GM18502 (cell line): ENCODE data around the gene MAIP1.
A peak's percentile ranks its signal among the peaks of the same experiment; 100 is the strongest.
"Not testable (repeated sequence)": the region's sequence is repeated elsewhere in the genome, so short reads cannot be mapped to it uniquely, and the experiment has no call there.

Experiments used
- ATAC-seq: cut with Tn5 transposase; IDR thresholded peaks from one replicate; pipeline ENCODE4 v1.9.1; 2021; ENCODE audit warnings: mild to moderate bottlenecking; ENCODE audit not compliant: unreplicated experiment, poor library complexity

The MAIP1 gene, protein sequence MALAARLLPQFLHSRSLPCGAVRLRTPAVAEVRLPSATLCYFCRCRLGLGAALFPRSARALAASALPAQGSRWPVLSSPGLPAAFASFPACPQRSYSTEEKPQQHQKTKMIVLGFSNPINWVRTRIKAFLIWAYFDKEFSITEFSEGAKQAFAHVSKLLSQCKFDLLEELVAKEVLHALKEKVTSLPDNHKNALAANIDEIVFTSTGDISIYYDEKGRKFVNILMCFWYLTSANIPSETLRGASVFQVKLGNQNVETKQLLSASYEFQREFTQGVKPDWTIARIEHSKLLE

DNA sequence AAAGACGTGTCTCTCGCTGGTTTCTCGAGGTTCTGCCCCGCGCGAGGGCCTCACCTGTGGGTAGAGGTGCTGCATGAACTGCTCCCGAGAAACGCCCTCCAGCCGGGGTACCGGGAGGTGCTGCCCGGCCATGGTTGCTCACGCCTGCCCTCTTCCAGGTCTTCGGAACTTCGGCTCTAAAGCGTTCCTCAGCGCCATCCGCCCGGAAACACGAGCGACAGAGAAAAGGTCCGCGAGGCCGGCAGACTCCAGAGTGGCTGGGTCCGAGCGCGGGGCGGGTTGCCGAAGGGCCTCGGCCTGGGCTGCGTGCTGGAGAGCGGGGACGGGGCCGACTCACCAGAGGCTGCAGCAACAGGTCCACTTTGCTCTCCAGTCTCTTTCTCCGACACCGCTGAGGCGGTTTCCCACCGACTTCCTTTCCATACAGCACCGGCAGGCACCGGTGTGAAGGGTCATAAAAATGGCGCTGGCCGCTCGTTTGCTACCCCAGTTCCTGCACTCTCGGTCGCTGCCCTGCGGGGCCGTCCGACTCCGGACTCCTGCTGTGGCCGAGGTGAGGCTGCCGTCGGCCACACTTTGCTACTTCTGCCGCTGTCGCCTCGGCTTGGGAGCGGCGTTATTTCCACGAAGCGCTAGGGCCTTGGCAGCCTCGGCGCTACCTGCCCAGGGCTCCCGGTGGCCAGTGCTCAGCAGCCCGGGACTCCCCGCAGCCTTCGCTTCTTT is at the start of gene MAIP1, which contains the start of gene TYW5:
TSS of gene MAIP1 (plus strand) at position 244 of the 723 bp plus-strand sequence. CDS start at position 461, 217 bp downstream.
TSS of gene TYW5 (minus strand) at position 153 of the 723 bp plus-strand sequence. CDS start at position 132, 21 bp downstream.
- peak; percentile 86 for ATAC-seq

DNA sequence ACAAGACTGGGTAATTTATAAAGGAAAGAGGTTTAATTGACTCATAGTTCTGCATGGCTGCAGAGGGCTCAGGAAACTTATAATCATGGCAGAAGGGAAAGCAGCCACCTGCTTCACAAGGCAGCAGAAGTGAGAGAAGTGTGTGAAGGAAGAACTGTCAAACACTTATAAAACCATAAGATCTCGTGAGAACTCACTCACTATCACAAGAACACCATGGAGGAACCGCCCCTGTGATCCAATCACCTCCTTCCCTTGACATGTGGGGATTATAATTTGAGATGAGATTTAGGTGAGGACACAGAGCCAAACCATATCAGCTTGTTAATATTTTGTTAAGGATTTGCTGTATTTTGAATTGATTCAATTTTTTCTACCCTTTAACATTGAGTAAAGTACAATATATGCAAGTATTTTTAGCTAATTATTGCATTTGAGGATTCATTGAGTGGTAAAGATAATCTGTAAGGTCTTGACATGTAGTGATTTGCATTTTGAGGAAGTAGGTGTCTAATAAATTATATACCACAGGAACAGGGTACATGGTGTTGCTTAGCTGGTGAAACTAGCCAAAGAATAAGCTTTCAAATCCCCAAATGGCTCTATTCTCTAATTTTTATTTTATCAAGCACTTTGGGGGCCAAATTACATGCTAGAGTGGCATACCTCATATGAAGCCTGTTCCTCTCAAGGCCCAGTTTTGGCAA is 48.2 kb upstream of the MAIP1 start:
- ATAC-seq, result no peak

DNA sequence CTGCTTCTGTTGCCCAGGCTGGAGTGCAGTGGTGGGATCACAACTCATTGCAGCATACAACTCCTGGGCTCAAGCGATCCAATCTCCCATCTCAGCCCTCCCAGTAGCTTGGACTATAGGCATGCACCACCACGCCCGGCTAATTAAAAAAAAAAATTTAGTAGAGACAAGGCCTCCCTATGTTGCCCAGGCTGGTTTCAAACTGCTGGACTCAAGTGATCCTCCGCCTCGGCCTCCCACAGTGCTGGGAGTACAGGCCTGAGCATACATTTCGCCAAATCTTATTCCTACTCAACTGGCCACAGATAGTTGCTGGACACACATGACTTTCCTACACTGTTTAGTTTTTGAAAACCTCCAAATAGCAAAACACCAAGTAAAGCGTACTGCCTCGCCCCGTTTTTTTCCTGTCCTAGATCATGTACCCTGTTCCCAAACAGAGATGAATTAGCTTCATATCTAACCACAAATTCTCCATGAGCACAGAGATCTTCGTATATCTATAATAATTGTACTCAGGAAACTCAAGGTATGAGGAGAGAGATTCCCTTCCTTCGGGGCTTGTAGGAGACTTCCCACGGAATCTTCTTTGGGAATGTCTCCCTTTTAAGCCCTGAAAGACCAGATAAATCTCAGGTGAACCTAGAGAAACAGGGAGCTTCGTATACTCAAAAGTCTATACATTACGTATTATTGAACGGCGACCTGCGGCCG is 44.9 kb upstream of the MAIP1 start:
- no peak for ATAC-seq

DNA sequence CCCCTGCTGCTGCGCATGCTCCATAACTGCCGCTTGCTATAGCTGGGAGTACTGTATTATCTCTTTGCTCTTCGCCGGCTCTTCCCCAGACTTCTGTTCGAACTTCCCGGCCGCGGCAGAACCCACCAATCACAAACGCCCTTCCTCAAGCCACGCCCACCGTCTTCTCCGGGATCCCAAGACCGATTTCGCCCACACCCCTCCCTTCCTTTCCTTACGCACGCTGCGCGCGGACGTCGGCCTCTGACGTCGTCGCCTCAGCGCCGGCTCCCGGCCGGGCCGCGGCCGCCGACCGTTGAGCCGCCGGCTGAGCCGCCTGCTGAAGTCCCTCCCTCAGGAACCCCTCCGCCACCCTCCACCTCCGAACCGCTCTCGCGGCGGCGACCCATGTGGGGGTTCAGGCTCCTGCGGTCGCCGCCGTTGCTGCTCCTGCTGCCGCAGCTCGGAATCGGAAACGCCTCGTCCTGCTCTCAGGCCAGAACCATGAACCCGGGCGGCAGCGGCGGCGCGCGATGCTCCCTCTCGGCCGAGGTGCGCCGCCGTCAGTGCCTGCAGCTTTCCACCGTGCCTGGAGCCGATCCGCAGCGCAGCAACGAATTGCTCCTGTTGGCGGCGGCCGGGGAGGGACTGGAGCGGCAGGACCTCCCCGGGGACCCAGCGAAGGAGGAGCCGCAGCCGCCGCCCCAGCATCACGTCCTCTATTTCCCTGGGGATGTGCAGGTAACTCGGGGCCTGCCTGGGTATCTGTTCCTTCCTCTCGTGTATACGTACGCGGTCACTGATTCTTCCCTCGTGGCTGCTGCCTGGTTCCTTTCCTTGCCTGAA is 44.1 kb upstream of the MAIP1 start, which contains the start of gene C2orf69:
TSS of gene C2orf69 (plus strand) at position 242 of the 825 bp plus-strand sequence. CDS start at position 388, 146 bp downstream.
- peak; percentile 91 for ATAC-seq

DNA sequence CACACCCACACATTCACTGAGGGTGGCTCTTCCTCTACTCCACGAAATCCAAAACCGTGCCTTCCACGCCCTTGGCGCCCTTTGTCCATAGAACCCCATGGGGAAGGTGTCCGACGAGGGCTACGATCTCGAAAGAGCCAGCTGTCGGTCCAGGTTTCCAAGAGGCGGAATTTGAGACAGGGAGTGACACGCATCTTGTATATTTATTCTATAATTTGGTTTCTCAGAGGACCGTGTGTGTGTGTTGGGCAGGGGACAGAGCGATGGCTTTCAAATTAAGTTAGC is 43.6 kb upstream of the MAIP1 start:
- ATAC-seq, result no peak

DNA sequence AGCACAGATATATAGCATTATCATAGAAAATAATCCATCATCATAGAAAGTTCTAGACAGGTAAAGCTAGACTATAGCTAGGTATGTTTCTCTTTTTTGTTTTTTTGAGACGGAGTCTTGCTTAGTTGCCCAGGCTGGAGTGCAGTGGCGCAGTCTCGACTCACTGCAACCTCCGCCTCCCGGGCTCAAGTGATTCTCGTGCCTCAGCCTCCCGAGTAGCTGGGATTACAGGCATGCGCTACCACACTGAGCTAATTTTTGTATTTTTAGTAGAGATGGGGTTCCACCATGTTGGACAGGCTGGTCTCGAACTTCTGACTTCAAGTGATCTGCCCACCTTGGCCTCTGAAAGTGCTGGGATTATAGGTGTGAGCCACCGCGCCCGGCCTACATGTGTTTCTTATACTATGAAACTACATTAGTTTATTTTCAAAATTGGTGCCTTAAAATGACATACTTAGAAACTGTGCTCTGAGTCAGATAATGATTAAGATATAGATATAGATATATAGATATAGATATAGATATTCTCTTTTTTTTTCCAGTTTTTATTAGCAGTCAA is 42.7 kb upstream of the MAIP1 start:
- ATAC-seq, result not testable (repeated sequence)

DNA sequence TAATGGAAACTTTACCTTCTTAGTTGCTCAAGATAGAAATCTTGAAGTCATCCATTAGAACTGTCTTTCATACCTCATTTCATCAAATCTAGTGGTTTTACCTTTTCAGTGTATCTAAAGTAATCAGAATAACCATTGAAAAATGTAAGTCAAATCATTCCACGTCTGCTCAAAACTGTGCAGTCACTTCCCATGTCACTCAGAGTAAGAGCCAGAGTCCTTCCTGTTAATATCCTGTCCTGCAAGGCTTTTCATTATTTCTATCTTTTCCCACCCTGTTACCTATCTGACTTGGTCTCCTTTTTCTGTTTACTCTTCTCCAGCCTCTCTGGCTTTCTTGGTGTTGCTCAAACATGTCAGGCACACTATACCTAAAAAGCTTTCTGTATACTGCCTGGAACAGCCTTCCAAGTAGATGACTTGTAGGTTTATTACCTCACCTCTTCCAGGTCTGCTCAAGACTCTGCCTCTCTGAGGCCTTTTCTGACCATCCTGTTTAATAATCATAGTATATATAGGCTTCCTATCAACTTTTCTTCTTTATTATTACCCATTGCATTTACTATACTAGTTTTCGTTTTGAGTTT is 40.9 kb upstream of the MAIP1 start:
- no peak for ATAC-seq

DNA sequence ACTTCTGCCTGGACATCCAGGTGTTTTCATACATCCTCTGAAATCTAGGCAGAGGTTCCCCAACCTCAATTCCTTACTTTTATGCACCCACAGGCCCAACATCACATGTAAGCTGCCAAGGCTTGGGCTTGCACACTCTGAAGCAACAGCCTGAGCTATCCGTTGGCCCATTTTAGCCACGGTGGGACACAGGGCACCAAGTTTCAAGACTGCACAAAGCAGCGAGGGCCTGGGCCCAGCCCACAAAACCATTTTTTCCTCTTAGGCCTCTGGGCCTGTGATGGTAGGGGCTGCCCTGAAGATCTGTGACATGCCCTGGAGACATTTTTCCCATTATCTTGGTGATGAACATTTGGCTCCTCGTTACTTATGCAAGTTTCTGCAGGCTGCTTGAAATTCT is 38.4 kb upstream of the MAIP1 start:
- no peak for ATAC-seq

DNA sequence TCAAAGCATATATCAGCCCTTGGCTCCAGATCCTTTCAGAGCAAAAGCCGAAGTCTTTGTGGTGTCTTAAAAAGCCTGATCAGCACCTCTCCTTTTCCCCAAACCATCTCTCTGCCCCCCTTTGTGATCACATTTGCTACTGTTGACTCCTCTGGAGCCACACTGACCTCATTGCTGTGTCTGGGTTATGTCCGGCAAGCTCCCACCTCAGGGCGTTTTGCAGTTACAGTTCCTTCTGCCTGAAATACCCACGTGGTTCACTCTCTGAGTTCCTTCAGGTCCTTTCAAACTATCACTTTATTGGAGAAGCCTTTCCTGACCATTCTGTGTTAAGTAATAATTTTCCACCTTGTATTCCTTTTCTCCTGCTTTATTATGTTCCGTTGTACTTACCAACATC is 32.5 kb upstream of the MAIP1 start:
- ATAC-seq, result no peak

DNA sequence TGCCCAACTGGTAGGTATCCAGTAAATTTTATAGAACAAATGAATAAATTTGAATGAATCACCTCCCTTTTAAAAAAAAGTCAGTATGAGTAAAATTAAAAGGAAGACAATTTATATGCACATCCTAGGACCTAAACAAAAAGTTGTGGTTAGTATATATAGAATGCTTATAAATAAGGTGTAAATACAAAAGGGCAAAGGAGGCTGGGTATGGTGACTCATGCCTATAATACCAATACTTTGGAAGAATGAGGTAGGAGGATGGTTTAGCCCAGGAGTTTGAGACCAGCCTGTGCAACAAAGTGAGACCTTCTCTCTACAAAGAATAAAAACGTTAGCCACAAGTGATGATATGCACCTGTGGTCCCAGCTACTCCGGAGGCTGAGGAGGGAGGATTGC is 31.5 kb upstream of the MAIP1 start:
- ATAC-seq, result no peak

DNA sequence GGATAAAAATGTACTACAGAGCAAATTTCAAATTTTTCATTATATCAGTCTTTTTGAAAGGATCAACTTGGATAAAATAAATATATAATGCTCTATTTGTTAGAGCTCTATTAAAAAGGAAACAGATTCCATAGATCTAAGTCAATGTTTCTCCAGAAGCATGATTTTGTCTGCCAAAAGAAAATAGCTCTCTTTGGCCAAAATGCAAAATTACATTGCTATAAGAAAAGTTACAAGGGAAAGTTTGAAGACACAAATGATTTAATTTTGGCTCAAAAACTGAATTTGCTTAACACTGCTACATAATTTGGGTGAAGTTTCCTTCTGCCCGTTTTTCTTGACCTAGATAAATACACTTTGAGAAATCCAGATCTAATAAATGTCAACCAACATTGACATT is 28.6 kb upstream of the MAIP1 start:
- no peak for ATAC-seq

DNA sequence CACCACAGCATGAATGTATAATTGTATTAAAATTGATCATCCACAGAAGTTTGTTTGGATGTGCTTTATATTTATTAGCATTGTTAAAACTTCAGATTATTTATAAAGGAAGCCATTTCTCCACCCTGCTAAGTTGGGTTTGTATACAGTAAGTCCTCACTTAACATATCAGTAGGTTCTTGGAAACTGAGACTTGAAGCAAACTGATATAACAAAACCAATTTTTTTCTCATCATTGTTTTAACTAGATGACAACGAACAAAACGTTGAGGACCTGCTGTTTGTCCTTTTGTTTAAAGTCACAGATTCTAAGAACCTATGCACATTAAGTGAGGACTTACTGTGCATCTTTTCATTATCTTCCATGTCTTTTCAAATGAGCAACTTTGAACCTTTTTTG is 27.2 kb upstream of the MAIP1 start:
- ATAC-seq, result no peak

DNA sequence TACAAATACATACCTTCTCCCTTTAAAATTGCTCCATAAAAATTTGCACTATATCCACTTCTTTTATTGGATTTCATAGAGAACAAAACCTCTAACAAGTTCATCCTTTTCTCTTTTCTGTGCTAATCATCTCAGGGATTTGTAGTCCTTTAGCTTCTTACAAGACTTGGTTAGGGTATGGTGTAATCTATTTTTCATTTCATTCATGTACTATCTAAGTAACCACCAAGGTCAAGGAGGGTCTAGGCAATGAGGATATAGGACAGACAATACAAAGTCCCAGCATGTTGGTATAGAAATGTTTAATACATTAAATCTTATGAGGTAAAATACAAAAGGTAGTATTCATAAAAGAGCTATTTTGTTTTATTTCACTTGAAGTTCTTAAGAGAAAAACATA is 26.8 kb upstream of the MAIP1 start:
- ATAC-seq, result no peak

DNA sequence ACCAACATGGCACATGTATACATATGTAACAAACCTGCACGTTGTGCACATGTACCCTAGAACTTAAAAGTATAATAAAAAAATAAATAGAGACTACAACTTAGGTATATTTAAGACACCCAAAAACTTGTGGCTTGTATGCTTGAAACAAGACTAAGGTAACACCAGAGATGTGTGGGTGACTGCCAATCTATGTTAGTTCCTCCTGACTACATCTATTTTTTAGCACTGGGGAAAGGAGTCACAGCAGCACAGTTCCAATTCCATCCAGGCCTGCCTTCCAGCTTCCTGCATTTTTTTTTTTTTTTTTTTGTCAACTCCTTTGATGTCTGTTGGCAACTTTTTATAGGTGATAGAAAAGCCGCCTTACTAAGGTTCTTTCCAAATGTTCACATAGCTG is 26.1 kb upstream of the MAIP1 start:
- no peak for ATAC-seq

DNA sequence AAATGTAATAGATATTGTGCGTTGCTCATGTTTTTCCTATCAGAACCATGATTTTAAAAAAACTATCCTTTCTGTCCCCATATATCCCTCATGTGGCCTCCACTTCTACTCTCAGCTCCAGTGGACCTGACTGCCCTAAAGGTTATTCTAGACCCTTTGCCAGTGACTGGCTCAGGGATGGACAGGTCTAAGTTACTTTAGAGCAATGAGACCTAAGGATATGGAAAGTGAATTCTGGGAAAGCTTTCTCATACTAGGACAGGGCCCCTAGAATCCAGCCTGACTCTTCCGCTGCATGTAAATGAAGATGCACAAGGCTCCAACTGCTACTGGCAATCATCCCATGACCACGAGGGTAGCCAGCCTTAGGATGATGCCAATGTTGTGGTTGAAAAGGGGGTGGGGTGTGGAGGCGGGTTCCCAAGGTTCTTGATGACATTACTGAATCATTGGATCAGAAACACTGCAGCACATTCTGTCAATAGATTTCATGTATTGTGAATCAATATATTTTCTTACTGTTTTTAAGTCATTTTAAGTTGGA is 23.0 kb upstream of the MAIP1 start:
- no peak for ATAC-seq

DNA sequence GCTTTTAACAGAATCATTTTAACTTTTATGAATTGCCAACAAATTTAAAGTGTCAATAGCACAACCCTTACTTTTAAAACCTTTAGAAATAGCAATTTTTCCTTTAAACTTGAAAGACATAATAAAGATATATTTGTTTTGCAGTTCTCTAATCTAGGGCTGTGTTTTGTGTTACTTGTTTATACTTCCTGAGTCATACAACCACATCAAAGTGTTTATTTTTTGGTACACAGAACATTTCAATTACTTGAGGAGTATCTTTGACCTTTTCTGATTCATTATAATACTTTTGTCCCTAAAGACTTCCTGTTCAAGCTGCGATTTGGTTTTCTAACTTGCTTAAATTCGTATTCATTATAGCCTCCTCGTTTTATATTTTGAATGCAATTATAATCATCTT is 21.9 kb upstream of the MAIP1 start:
- no peak for ATAC-seq

DNA sequence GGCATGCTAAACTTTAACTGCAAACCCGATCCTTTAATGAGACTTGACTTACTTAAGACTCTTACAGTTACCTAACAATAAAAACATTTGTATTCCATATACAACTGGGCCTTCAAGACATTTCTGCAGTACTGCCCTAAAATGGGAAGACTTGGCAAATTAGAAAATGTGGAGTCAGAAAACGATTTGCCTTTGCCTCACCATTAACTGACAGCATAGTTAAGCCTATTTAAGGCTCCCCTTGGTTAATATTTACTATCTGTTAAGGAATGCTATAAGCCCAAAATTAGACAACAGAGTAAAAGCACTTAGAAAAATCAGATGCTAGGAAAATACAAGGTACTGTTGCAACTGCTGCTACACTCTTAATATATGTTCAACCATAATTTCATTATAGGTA is 18.8 kb upstream of the MAIP1 start:
- ATAC-seq, result no peak

DNA sequence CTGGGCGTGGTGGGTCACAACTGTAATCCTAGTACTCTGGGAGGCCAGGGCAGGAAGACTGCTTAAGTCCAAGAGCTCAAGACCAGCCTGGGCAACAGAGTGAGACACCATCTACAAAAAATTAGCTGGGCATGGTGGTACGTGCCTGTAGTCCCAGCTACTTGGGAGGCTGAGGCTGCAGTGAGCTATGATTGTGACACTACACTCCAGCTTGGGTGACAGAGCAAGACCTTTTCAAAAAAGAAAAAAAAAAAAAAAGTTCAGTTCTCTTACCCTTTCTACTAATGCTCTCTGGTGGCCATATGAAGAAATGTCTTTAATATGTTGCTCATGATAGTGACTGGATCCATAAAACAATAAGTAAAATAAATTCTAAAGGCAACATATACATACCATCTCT is 15.0 kb upstream of the MAIP1 start:
- ATAC-seq, result no peak

DNA sequence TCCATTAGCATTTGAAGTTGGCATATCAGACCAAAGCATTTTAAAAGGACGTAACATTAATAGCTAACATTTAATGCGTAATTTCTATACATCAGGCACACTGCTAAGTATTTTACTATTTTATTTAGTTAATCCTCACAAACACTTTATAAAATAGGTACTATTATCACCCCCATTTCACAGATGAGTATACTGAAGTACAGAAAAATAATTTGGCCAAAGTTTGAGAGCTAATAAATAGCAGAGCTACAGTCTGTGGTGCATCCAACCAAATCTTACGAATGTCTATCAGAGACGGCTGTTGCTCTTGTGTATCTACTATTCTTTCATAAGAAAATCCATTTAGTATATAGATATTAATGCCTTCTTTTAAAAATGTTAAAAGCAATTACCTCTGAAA is 12.0 kb upstream of the MAIP1 start:
- no peak for ATAC-seq
